RWPE2 (cell line): ENCODE measurements around the gene DES.
A peak's percentile ranks its signal among the peaks of the same experiment; 100 is the strongest.

Experiments
- ATAC-seq: fragments of 200-7000 bp; cut with Tn5 transposase; 3 replicates; pipeline ENCODE4 v1.9.1; 2021; ENCODE audit warnings: low read depth
- DNase-seq: peaks from one replicate; pipeline ENCODE4 v3.0.0-alpha.2; 2020; ENCODE audit warnings: low spot score
- H3K27ac ChIP-seq: fragments of 450-650 bp; 2 replicates; pipeline ENCODE4 v1.5.1; 2017; ENCODE audit warnings: mild to moderate bottlenecking; ENCODE audit not compliant: poor library complexity, severe bottlenecking
- H3K27me3 ChIP-seq: fragments of 250-450 bp; sonication (Bioruptor Pico); 2 replicates; pipeline ENCODE4 v1.5.1; 2021; ENCODE audit warnings: mild to moderate bottlenecking, moderate library complexity; ENCODE audit not compliant: insufficient read depth, poor library complexity, severe bottlenecking
- H3K36me3 ChIP-seq: fragments of 250-450 bp; sonication (Bioruptor Pico); 2 replicates; pipeline ENCODE4 v1.5.1; 2020; ENCODE audit warnings: low read depth, mild to moderate bottlenecking, moderate library complexity
- H3K4me1 ChIP-seq: fragments of 250-450 bp; sonication (Bioruptor Pico); 2 replicates; pipeline ENCODE4 v1.5.1; 2021; ENCODE audit warnings: mild to moderate bottlenecking, moderate library complexity; ENCODE audit not compliant: insufficient read depth, poor library complexity, severe bottlenecking
- H3K4me3 ChIP-seq: fragments of 250-450 bp; sonication (Bioruptor Pico); 2 replicates; pipeline ENCODE4 v1.5.1; 2021; ENCODE audit warnings: mild to moderate bottlenecking, moderate library complexity; ENCODE audit not compliant: severe bottlenecking
- H3K9me3 ChIP-seq: fragments of 250-450 bp; sonication (Bioruptor Pico); 2 replicates; pipeline ENCODE4 v1.5.1; 2021; ENCODE audit warnings: mild to moderate bottlenecking, moderate library complexity; ENCODE audit not compliant: severe bottlenecking
- CTCF ChIP-seq: fragments of 450-650 bp; IDR thresholded peaks from one replicate; pipeline ENCODE4 v1.5.1; 2017; ENCODE audit warnings: mild to moderate bottlenecking, moderate library complexity; ENCODE audit not compliant: poor library complexity, severe bottlenecking

DES gene

GRCh38 chr2:219385958-219386520, 32.1 kb upstream of the DES start:
- no peak for TF ChIP-seq CTCF
- Histone ChIP-seq H3K27me3 (peaks cover 3% of the 10 kb centered on the region), H3K36me3 (peaks cover 24% of the 10 kb centered on the region), H3K4me3 (no peak overlapping the region), H3K27ac (no peak overlapping the region), H3K4me1 (no peaks in the 10 kb centered on the region), H3K9me3 (no peaks in the 10 kb centered on the region)
- DNase-seq (no peak), ATAC-seq (no peak)

GRCh38 chr2:219386532-219387280, 31.5 kb upstream of the DES start:
- TF ChIP-seq CTCF = no peak
- Histone ChIP-seq H3K36me3 (peaks cover 22% of the 10 kb centered on the region), H3K9me3 (no peaks in the 10 kb centered on the region), H3K4me1 (no peaks in the 10 kb centered on the region), H3K27me3 (peaks cover 3% of the 10 kb centered on the region), H3K4me3 (peak overlapping the region; percentile 76), H3K27ac (peak overlapping the region; percentile 68)
- ATAC-seq (no peak), DNase-seq (no peak)

GRCh38 chr2:219387306-219388120, 30.7 kb upstream of the DES start, which contains the start of gene DNPEP:
TSS of gene DNPEP (minus strand) at chr2:219387912. CDS start at chr2:219387794, 118 bp downstream.
- Histone ChIP-seq H3K36me3 (peaks cover 20% of the 10 kb centered on the region), H3K27ac (peak within 1 kb of the TSS; percentile 68), H3K4me3 (peak within 1 kb of the TSS; percentile 76), H3K27me3 (peaks cover 3% of the 10 kb centered on the region), H3K9me3 (no peaks in the 10 kb centered on the region), H3K4me1 (no peaks in the 10 kb centered on the region)
- no peak for TF ChIP-seq CTCF
- DNase-seq = peak; percentile 87
- peak; percentile 69 for ATAC-seq

- Histone ChIP-seq H3K4me3 (peak overlapping the region; percentile 31), H3K27me3 (peaks cover 3% of the 10 kb centered on the region), H3K36me3 (peaks cover 20% of the 10 kb centered on the region), H3K4me1 (no peaks in the 10 kb centered on the region), H3K27ac (peak overlapping the region; percentile 68), H3K9me3 (no peaks in the 10 kb centered on the region)
- DNase-seq (peak; percentile 95), ATAC-seq (peak; percentile 73)
- peak; percentile 76 for TF ChIP-seq CTCF
Observed at GRCh38 chr2:219388121-219388906, 29.9 kb upstream of the DES start.
